ENCODE data around the gene CYB561A3. TPM values are rescaled to one million over a fixed set of nuclear protein-coding genes. Genes with fewer than 3 reads are reported as not detected.

CYB561A3 gene
- total RNA-seq, 4 donors from 2014 or later = 11.3 to 43.6 (median 21.2) TPM

DNA sequence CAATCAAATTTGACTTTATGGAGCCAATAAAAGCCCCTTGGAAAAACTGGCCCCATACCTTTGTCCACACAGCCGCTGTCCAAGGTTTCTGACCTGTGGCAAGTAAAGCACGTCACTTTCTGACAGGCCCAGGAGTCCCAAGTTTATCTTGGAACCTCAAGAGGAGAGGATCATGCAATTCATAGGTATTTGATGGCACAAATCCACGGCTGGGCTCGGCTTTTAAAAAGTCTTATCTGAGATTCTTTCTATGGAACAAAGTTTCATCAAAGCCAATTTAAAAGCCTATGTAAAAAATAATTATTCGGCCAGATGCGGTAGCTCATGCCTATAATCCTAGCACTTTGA lies 14.1 kb upstream of the CYB561A3 start:
- Histone ChIP-seq H3K9me3 (no peaks in the 10 kb centered on the region), H3K4me3 (no peak overlapping the region), H3K36me3 (no peaks in the 10 kb centered on the region), H3K27ac (no peak overlapping the region), H3K4me1 (no peaks in the 10 kb centered on the region), H3K27me3 (no peaks in the 10 kb centered on the region)
- DNase-seq = no peak
- intact Hi-C loops (cut with DNase I; ENCODE audit: low total_unique reads) = no loop called here
- TF ChIP-seq, protein P1, sequence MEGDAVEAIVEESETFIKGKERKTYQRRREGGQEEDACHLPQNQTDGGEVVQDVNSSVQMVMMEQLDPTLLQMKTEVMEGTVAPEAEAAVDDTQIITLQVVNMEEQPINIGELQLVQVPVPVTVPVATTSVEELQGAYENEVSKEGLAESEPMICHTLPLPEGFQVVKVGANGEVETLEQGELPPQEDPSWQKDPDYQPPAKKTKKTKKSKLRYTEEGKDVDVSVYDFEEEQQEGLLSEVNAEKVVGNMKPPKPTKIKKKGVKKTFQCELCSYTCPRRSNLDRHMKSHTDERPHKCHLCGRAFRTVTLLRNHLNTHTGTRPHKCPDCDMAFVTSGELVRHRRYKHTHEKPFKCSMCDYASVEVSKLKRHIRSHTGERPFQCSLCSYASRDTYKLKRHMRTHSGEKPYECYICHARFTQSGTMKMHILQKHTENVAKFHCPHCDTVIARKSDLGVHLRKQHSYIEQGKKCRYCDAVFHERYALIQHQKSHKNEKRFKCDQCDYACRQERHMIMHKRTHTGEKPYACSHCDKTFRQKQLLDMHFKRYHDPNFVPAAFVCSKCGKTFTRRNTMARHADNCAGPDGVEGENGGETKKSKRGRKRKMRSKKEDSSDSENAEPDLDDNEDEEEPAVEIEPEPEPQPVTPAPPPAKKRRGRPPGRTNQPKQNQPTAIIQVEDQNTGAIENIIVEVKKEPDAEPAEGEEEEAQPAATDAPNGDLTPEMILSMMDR (IDR thresholded peaks at IDR 0.05) = no peak
- TF ChIP-seq POLR2A (IDR thresholded peaks at IDR 0.05) = no peak

DNA sequence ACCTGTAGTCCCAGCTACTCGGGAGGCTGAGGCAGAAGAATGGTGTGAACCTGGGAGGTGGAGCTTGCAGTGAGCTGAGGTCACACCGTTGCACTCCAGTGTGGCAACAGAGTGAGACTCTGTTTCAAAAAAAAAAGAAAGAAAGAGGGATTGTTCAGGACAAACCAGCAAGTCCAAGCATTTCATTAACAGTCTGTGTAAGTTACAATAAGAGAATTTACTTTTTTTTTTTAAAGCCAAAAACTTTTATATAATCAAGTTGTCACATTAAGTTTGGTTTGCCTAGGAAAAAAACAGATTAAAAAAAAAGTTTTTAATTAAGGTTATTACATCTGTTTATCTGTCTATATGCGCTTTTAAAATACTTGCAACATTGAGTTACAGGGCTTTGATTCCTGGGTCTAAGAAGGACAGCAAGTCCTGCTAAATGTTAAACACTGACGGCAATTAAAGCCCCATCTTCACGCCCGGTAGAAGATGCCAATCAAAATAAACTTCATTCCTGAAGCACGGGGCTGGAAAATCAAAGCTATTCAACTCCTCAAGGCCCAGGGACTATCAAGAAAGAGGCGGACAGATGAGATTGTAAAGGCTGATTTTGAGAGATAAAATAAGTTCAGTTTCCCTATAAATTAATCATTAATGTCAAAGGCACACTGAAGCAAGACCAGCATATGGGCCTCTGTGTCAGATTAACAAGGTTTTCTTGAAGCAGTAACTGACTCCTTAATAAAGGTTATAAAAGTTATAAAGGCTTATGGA lies 11.2 kb upstream of the CYB561A3 start:
- no peaks in the 10 kb centered on the region for H3K36me3 ChIP-seq
- no peak for TF ChIP-seq POLR2A (IDR thresholded peaks at IDR 0.05)
- TF ChIP-seq, protein P1 (IDR thresholded peaks at IDR 0.05) = no peak
- no peak overlapping the region for H3K4me3 ChIP-seq
- intact Hi-C loops (cut with DNase I; ENCODE audit: low total_unique reads) = no loop called here
- DNase-seq = no peak
- no peaks in the 10 kb centered on the region for H3K9me3 ChIP-seq
- peaks cover 0 to 4% of the 10 kb centered on the region in 2 donors for H3K4me1 ChIP-seq
- no peak overlapping the region for H3K27ac ChIP-seq
- no peaks in the 10 kb centered on the region for H3K27me3 ChIP-seq

DNA sequence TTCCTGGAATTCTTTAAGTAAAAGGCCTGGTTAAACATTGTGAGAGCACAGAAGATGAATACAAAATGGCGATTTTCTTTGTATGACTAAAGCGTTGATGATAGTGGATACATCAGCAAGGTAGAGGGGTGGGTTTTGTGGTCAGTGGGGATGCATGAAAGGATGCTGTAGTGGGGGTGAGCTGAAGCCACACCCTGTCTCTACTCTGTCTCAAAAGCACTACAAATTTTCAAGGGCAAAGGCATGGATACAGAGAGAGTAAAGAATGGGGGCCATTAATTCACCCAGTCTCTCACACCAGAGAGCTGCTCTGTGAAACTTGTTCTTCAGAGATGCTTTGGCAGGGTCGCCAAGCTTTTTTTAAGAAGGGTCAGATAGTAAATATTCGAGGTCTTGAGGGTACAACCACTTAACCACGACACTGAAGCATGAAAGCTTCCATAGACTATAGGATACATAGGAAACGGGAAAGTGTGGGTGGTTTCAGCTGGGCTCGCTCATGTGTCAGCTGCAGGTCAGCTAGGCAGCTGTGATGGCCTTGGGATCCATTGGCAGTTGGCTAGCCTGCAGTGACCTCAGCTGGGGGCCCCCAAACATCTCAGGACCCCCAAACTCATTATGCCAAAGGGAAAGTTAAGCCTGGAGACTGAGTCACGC lies 8.8 kb upstream of the CYB561A3 start:
- Histone ChIP-seq H3K9me3 (no peaks in the 10 kb centered on the region), H3K4me3 (no peak overlapping the region), H3K27me3 (no peaks in the 10 kb centered on the region), H3K4me1 (peaks cover 0 to 4% of the 10 kb centered on the region in 2 donors), H3K27ac (peak overlapping the region; percentile 36 to 60), H3K36me3 (no peaks in the 10 kb centered on the region)
- TF ChIP-seq, protein P1 (IDR thresholded peaks at IDR 0.05) = no peak
- TF ChIP-seq POLR2A (IDR thresholded peaks at IDR 0.05) = no peak
- intact Hi-C loops (cut with DNase I; ENCODE audit: low total_unique reads) = no loop called here
- DNase-seq = no peak

DNA sequence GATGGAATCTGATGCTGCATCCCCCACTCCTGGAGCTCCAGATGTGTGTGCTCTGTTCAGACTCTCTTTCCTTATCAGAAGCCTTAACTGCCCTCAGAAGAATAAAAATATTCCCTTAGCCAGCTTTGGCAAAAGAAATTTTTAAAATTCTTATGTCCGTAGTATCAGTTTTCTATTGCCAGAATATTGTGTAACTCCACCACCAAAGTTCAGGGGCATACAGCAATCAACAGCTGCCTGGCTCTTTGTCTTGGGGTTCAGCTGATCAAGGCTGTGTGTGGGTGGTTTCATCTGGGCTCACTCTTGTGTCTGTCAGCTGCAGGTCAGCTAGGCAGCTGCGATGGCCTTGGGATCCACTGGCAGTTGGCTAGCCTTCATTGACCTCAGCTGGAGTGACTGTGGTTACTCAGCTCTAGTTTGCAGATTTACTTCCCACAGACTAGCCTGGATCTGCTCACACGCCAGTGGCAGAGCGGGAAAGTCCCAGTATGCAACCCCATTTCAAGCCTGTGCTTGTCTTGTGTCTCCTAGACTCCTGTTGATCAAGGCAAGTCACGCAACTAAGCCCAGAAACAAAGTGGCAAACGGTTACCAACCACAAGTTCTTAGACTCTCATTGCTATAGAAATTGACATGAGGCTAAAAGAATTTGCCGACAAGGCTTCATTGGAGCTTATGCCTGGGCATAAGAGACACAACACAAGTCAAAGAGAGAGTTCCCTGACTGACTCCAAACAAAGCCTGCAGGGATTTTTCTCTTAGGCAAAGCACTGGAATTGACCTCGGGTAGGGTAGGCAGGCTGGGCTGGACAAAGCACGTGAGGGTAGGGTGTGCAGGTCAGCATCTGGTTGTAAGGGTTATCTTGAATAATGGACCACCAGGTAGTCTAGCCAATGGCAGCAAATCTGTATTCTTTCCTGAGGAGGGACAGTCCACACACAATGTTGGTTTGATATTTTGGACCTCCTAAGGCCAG lies 8.0 kb upstream of the CYB561A3 start:
- TF ChIP-seq, protein P1 (IDR thresholded peaks at IDR 0.05) = no peak
- TF ChIP-seq POLR2A (IDR thresholded peaks at IDR 0.05) = no peak
- H3K4me1 ChIP-seq = peaks cover 0 to 4% of the 10 kb centered on the region in 2 donors
- no peak overlapping the region for H3K4me3 ChIP-seq
- H3K9me3 ChIP-seq = no peaks in the 10 kb centered on the region
- H3K27me3 ChIP-seq = no peaks in the 10 kb centered on the region
- intact Hi-C loops (cut with DNase I; ENCODE audit: low total_unique reads) = no loop called here
- peak overlapping the region; percentile 36 to 60 for H3K27ac ChIP-seq
- DNase-seq = peak; percentile 80 to 83
- no peaks in the 10 kb centered on the region for H3K36me3 ChIP-seq
